ENCODE results near the gene PADI3. TPM values are rescaled to one million over a fixed set of nuclear protein-coding genes. Genes with fewer than 3 reads are reported as not detected.

PADI3 gene
- total and polyA plus RNA-seq, 2 donors (not counting 3 experiments of a cell fraction or from before 2014, with no cell fraction given): not detected

DNA sequence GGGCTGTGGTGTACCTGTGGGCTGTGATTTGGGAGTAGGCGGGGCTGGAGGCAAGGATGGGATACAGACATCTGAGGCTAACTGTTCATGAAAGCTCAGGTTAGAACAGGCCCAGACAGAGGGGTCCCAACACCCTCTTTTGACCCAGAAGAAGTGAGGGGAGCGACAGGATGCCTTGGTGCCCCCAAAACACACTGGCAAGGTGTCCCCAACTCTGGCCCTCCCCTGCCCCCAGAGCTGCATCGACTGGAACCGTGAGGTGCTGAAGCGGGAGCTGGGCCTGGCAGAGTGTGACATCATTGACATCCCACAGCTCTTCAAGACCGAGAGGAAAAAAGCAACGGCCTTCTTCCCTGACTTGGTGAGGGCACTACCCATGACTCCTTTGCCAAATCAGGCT, 31.5 kb downstream of the PADI3 start:
- H3K27me3 ChIP-seq (ENCODE audit: control insufficient read depth in 2 of 2, insufficient read depth in 2 of 2, low read length in 2 of 2): no peaks in the 10 kb centered on the region
- H3K9me1 ChIP-seq (replicated peaks; ENCODE audit: control insufficient read depth, extremely low read depth, insufficient read depth, low read length): no peaks in the 10 kb centered on the region
- H3K9ac ChIP-seq (replicated peaks; ENCODE audit: extremely low read depth, insufficient read depth, low read length): no peak overlapping the region
- no peaks in the 10 kb centered on the region for H3K79me2 ChIP-seq (ENCODE audit: control insufficient read depth, insufficient read depth, low read length)
- no peak overlapping the region for H2AFZ ChIP-seq (ENCODE audit: low read depth, low read length)
- no peaks in the 10 kb centered on the region for H3K36me3 ChIP-seq (ENCODE audit: control insufficient read depth in 2 of 2, extremely low read depth in 1 of 2, insufficient read depth in 2 of 2, low read length in 2 of 2)
- CTCF ChIA-PET: no interaction called here
- TF ChIP-seq MAX (IDR thresholded peaks at IDR 0.05; ENCODE audit: insufficient read depth, insufficient read length): no peak
- TF ChIP-seq GATA2 (IDR thresholded peaks at IDR 0.05; ENCODE audit: insufficient read depth, insufficient read length, low read depth, low read length): no peak
- no peak for TF ChIP-seq MYC (IDR thresholded peaks at IDR 0.05; ENCODE audit: low read depth, low read length)
- no peak for TF ChIP-seq EZH2 (IDR thresholded peaks at IDR 0.05; ENCODE audit: borderline replicate concordance, low read depth, low read length, severe bottlenecking)
- TF ChIP-seq, protein P1, sequence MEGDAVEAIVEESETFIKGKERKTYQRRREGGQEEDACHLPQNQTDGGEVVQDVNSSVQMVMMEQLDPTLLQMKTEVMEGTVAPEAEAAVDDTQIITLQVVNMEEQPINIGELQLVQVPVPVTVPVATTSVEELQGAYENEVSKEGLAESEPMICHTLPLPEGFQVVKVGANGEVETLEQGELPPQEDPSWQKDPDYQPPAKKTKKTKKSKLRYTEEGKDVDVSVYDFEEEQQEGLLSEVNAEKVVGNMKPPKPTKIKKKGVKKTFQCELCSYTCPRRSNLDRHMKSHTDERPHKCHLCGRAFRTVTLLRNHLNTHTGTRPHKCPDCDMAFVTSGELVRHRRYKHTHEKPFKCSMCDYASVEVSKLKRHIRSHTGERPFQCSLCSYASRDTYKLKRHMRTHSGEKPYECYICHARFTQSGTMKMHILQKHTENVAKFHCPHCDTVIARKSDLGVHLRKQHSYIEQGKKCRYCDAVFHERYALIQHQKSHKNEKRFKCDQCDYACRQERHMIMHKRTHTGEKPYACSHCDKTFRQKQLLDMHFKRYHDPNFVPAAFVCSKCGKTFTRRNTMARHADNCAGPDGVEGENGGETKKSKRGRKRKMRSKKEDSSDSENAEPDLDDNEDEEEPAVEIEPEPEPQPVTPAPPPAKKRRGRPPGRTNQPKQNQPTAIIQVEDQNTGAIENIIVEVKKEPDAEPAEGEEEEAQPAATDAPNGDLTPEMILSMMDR (IDR thresholded peaks at IDR 0.05; ENCODE audit: extremely low read depth in 1 of 2, insufficient read depth in 1 of 2, low read depth in 1 of 2, low read length in 2 of 2): no peak
- no peak for TF ChIP-seq POLR2AphosphoS5 (IDR thresholded peaks at IDR 0.05; ENCODE audit: insufficient read depth, low read depth, low read length)
- TF ChIP-seq JUN (IDR thresholded peaks at IDR 0.05; ENCODE audit: borderline replicate concordance, insufficient read depth, insufficient read length, low read depth): no peak
- TF ChIP-seq POLR2A (IDR thresholded peaks at IDR 0.05; ENCODE audit: low read depth, low read length): no peak
- TF ChIP-seq FOS (IDR thresholded peaks at IDR 0.05; ENCODE audit: borderline replicate concordance, insufficient read depth, low read length): no peak
- dilution Hi-C loops (cut with MboI; ENCODE audit: extremely low pct_ligation_motif_present, low sequenced_read_pairs) (no loop called here), intact Hi-C loops (cut with micrococcal nuclease) (no loop called here)
- no peak overlapping the region for H3K27ac ChIP-seq (ENCODE audit: insufficient read depth, low read depth, low read length)
- no peak for DNase-seq (ENCODE audit: low read depth, low spot score)
- no peaks in the 10 kb centered on the region for H3K9me3 ChIP-seq (replicated peaks; ENCODE audit: control insufficient read depth, insufficient read depth, low read length)
- POLR2A ChIA-PET: no interaction called here
- no peak overlapping the region for H3K4me3 ChIP-seq (replicated peaks in 1 of 3; ENCODE audit: insufficient read depth in 1 of 3, low read depth in 1 of 3, low read length in 3 of 3)
- no peak overlapping the region for H3K4me2 ChIP-seq (ENCODE audit: insufficient read depth, low read length)
- no peaks in the 10 kb centered on the region for H3K4me1 ChIP-seq (ENCODE audit: control insufficient read depth, extremely low read depth, insufficient read depth, low read length)
- no peaks in the 10 kb centered on the region for H4K20me1 ChIP-seq (replicated peaks; ENCODE audit: control insufficient read depth, extremely low read depth, insufficient read depth, low read length)
- FAIRE-seq: no peak
- no TSS peak for BruUV-seq (replicated peaks)

All from endothelial cell of umbilical vein (primary cell).